Spleen (tissue), 7 donors: ENCODE measurements around the gene CCL2.

Experiments used
- POLR2A ChIP-seq, 3 donors: fragments of 450-650 bp; IDR thresholded peaks; one replicate each; pipeline ENCODE4 v1.5.1; 2017; ENCODE audit warnings: antibody characterized with exemption in 3 of 3, mild to moderate bottlenecking in 1 of 3
- POLR2AphosphoS5 ChIP-seq, 3 donors: sonication (generic); formaldehyde crosslinking; IDR thresholded peaks; one replicate each; pipeline ENCODE4 v1.5.1; 2017; ENCODE audit warnings: antibody characterized with exemption in 3 of 3
- TF ChIP-seq, protein P1 (sequence below), 11 experiments: fragments of 200-600 bp in 7 of 11; fragments of 450-650 bp in 4 of 11; sonication (generic) in 4 of 11; IDR thresholded peaks in 8 of 11; conservative IDR thresholded peaks in 3 of 11; 1 replicate in 7 of 11; 2 replicates in 4 of 11; pipeline versions ENCODE4 v1.4.0 to v1.8.0; 2016 to 2021; ENCODE audit warnings: antibody characterized with exemption in 11 of 11, inconsistent platforms in 4 of 11, mild to moderate bottlenecking in 1 of 11
- donor health status: DM: no; HTN: no; CAD: no; lungs with moderate emphysema.
- donor health status: DM: no; HTN: no; CAD: no.
- donor health status: DM: no; HTN: no; CAD: no.

DNA sequence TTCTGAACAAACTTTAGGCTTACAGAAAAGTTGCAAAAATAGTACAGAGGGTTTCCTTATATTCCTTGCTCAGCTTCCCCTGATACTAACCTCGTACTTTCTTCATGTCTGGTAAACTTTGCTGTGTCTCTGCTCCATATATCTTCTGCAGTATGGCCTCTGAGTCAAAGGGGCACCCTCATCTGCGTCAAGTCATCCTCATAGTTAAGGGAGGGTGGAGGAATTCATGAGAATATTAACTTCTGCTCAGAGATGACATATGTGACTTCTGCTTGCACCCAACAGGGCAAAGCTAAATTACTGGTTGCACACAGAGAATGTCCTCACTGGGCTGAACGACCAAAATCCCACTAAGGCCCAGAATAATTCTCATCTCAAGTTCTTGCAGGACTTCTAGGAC lies 10.6 kb downstream of the CCL2 start:
- TF ChIP-seq POLR2AphosphoS5 (IDR thresholded peaks at IDR 0.05) (no peak), POLR2A (IDR thresholded peaks at IDR 0.05) (no peak)
- TF ChIP-seq, protein P1, sequence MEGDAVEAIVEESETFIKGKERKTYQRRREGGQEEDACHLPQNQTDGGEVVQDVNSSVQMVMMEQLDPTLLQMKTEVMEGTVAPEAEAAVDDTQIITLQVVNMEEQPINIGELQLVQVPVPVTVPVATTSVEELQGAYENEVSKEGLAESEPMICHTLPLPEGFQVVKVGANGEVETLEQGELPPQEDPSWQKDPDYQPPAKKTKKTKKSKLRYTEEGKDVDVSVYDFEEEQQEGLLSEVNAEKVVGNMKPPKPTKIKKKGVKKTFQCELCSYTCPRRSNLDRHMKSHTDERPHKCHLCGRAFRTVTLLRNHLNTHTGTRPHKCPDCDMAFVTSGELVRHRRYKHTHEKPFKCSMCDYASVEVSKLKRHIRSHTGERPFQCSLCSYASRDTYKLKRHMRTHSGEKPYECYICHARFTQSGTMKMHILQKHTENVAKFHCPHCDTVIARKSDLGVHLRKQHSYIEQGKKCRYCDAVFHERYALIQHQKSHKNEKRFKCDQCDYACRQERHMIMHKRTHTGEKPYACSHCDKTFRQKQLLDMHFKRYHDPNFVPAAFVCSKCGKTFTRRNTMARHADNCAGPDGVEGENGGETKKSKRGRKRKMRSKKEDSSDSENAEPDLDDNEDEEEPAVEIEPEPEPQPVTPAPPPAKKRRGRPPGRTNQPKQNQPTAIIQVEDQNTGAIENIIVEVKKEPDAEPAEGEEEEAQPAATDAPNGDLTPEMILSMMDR (IDR thresholded peaks at IDR 0.05 in 8 of 11, conservative IDR thresholded peaks at IDR 0.05 in 3 of 11): no peak
